Mammary epithelial cell (primary cell): Measurements from ENCODE around the gene PTGIS.

Source experiments
- EZH2 ChIP-seq: IDR thresholded peaks from 2 replicates; pipeline ENCODE4 v1.6.1; 2012; ENCODE audit warnings: low read length, inconsistent platforms, borderline replicate concordance
- TF ChIP-seq, protein P1 (sequence below), 2 donors: IDR thresholded peaks in 1 of 2; conservative IDR thresholded peaks in 1 of 2; 2 replicates each; pipeline ENCODE4 v1.5.1; 2011 to 2012; ENCODE audit warnings: inconsistent platforms in 2 of 2, low read length in 2 of 2, mild to moderate bottlenecking in 2 of 2, control low read depth in 1 of 2, low read depth in 1 of 2; ENCODE audit not compliant: insufficient read depth in 1 of 2; ENCODE audit errors: extremely low read depth in 1 of 2

DNA sequence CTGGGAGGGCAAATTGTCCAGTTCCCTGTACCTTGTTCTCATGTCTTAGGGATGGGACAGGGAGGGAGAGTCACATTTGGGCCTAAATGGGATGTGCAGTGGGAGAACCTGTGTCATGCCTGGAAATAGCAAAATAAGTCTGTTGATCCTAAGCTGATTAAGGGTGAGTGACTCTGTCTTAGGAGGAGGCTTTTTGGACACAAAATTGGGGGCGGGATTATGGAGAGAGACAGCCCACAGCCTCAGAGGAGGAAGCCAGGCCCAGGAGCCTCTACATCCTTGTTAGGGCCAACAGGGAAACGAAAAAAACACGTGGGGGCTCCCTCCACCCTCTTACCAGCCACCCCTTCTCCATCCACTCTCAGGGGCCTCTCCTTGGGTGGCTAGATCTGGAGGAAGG is 87.7 kb downstream of the PTGIS start:
- TF ChIP-seq, protein P1, sequence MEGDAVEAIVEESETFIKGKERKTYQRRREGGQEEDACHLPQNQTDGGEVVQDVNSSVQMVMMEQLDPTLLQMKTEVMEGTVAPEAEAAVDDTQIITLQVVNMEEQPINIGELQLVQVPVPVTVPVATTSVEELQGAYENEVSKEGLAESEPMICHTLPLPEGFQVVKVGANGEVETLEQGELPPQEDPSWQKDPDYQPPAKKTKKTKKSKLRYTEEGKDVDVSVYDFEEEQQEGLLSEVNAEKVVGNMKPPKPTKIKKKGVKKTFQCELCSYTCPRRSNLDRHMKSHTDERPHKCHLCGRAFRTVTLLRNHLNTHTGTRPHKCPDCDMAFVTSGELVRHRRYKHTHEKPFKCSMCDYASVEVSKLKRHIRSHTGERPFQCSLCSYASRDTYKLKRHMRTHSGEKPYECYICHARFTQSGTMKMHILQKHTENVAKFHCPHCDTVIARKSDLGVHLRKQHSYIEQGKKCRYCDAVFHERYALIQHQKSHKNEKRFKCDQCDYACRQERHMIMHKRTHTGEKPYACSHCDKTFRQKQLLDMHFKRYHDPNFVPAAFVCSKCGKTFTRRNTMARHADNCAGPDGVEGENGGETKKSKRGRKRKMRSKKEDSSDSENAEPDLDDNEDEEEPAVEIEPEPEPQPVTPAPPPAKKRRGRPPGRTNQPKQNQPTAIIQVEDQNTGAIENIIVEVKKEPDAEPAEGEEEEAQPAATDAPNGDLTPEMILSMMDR (conservative IDR thresholded peaks at IDR 0.05 in 1 of 2, IDR thresholded peaks at IDR 0.05 in 1 of 2; ENCODE audit: extremely low read depth in 1 of 2, insufficient read depth in 1 of 2, low read depth in 1 of 2, low read length in 2 of 2), result no peak
- no peak for TF ChIP-seq EZH2
